Neuronal stem cell (in vitro differentiated cells): ENCODE data around the gene BRSK2.

Source experiments
- DNase-seq: peaks from one replicate; pipeline ENCODE4 v3.0.0-alpha.2; 2013; ENCODE audit warnings: low spot score
- H2AFZ ChIP-seq: one replicate; pipeline ENCODE4 v1.6.1; 2013; ENCODE audit warnings: mild to moderate bottlenecking, low read length, inconsistent platforms
- H2AK5ac ChIP-seq: 2 replicates; pipeline ENCODE4 v1.6.1; 2013; ENCODE audit warnings: low read depth, mild to moderate bottlenecking, inconsistent platforms, low read length, moderate library complexity, mixed read lengths
- H2BK120ac ChIP-seq: 2 replicates; pipeline ENCODE4 v1.6.1; 2013; ENCODE audit warnings: low read depth, mild to moderate bottlenecking, inconsistent platforms, low read length, moderate library complexity, mixed read lengths
- H2BK12ac ChIP-seq: one replicate; pipeline ENCODE4 v1.6.1; 2013; ENCODE audit warnings: low read length, inconsistent platforms
- H2BK15ac ChIP-seq: 2 replicates; pipeline ENCODE4 v1.6.1; 2013; ENCODE audit warnings: mild to moderate bottlenecking, low read length, inconsistent platforms, mixed read lengths
- H2BK5ac ChIP-seq: one replicate; pipeline ENCODE4 v1.6.1; 2013; ENCODE audit warnings: inconsistent platforms, mild to moderate bottlenecking, low read length, moderate library complexity
- H3K14ac ChIP-seq: one replicate; pipeline ENCODE4 v1.6.1; 2013; ENCODE audit warnings: low read length, inconsistent platforms
- H3K18ac ChIP-seq: 2 replicates; pipeline ENCODE4 v1.6.1; 2013; ENCODE audit warnings: low read length, inconsistent platforms
- H3K23ac ChIP-seq: 2 replicates; pipeline ENCODE4 v1.6.1; 2013; ENCODE audit warnings: low read depth, mild to moderate bottlenecking, mixed read lengths, low read length, inconsistent platforms; ENCODE audit not compliant: poor library complexity
- H3K27ac ChIP-seq: replicated peaks from 3 replicates; pipeline ENCODE4 v1.5.1; 2013; ENCODE audit warnings: low read length, inconsistent platforms
- H3K27me3 ChIP-seq, 3 experiments: 2 replicates each; pipeline ENCODE4 v1.6.1; 2013; ENCODE audit warnings: low read length in 3 of 3, mild to moderate bottlenecking in 2 of 3, inconsistent platforms in 1 of 3, low read depth in 1 of 3, mixed read lengths in 1 of 3, moderate library complexity in 1 of 3; ENCODE audit not compliant: control insufficient read depth in 3 of 3, insufficient read depth in 3 of 3
- H3K36me3 ChIP-seq, 2 donors: replicated peaks in 1 of 2; 2 replicates each; pipeline ENCODE4 v1.6.1; 2013; ENCODE audit warnings: low read length in 2 of 2; ENCODE audit not compliant: control insufficient read depth in 2 of 2, insufficient read depth in 2 of 2
- H3K4ac ChIP-seq: 2 replicates; pipeline ENCODE4 v1.6.1; 2013; ENCODE audit warnings: inconsistent platforms, mild to moderate bottlenecking, low read length, moderate library complexity
- H3K4me1 ChIP-seq, 2 donors: 1 replicate in 1 of 2; 2 replicates in 1 of 2; pipeline ENCODE4 v1.6.1; 2013; ENCODE audit warnings: low read length in 2 of 2, low read depth in 1 of 2; ENCODE audit not compliant: control insufficient read depth in 2 of 2, insufficient read depth in 1 of 2
- H3K4me2 ChIP-seq: one replicate; pipeline ENCODE4 v1.6.1; 2013; ENCODE audit warnings: mild to moderate bottlenecking, low read length, inconsistent platforms; ENCODE audit not compliant: insufficient read depth, poor library complexity, severe bottlenecking
- H3K4me3 ChIP-seq, 2 donors: 2 replicates each; pipeline ENCODE4 v1.5.1; 2013; ENCODE audit warnings: low read length in 2 of 2, mild to moderate bottlenecking in 2 of 2, inconsistent platforms in 1 of 2, moderate library complexity in 1 of 2
- H3K79me1 ChIP-seq: one replicate; pipeline ENCODE4 v1.6.1; 2013; ENCODE audit warnings: low read depth, mild to moderate bottlenecking, inconsistent platforms, low read length, moderate library complexity
- H3K9ac ChIP-seq: one replicate; pipeline ENCODE4 v1.6.1; 2013; ENCODE audit warnings: mild to moderate bottlenecking, low read depth, low read length, inconsistent platforms; ENCODE audit not compliant: poor library complexity
- H3K9me3 ChIP-seq, 2 donors: replicated peaks in 1 of 2; 2 replicates each; pipeline versions ENCODE3 to v1.6.1; 2013; ENCODE audit warnings: low read length in 2 of 2, mild to moderate bottlenecking in 2 of 2, inconsistent platforms in 1 of 2, low read depth in 1 of 2, mixed read lengths in 1 of 2, moderate library complexity in 1 of 2; ENCODE audit not compliant: control insufficient read depth in 2 of 2, insufficient read depth in 1 of 2
- H4K8ac ChIP-seq: one replicate; pipeline ENCODE4 v1.6.1; 2013; ENCODE audit warnings: low read depth, mild to moderate bottlenecking, inconsistent platforms, low read length, moderate library complexity
- H4K91ac ChIP-seq: one replicate; pipeline ENCODE4 v1.6.1; 2013; ENCODE audit warnings: low read length, low read depth, mild to moderate bottlenecking, inconsistent platforms; ENCODE audit not compliant: poor library complexity
- WGBS, 2 donors: extraction: QIAGEN DNeasy Blood & Tissue Kit; methylation state at CpG; one replicate each; pipeline ENCODE4 v1.1.7; 2013; ENCODE audit warnings: missing lambda C conversion rate in 2 of 2, mixed read lengths in 1 of 2; ENCODE audit not compliant: insufficient read length in 2 of 2, insufficient replicate concordance in 1 of 2; ENCODE audit errors: extremely low coverage in 2 of 2; 5-methylcytosine and 5-hydroxymethylcytosine counted together

The BRSK2 gene

GRCh38 chr11:1395773-1396374, 6.1 kb downstream of the BRSK2 start:
- no peak overlapping the region for H4K91ac ChIP-seq
- no peak overlapping the region for H2BK15ac ChIP-seq
- peaks cover 61% of the 10 kb centered on the region for H3K79me1 ChIP-seq
- no peak overlapping the region for H2AFZ ChIP-seq
- no CpG with 5 or more reads among the region's 19 CpGs for WGBS, 2 donors
- DNase-seq = no peak
- peak overlapping the region; percentile 38 for H3K18ac ChIP-seq
- H2BK12ac ChIP-seq = no peak overlapping the region
- H3K27ac ChIP-seq = no peak overlapping the region
- H3K4me2 ChIP-seq = no peak overlapping the region
- H3K27me3 ChIP-seq = peaks cover 0 to 3% (median 0%) of the 10 kb centered on the region in 3 experiments
- no peak overlapping the region for H2BK120ac ChIP-seq
- H3K36me3 ChIP-seq = peaks cover 0 to 12% of the 10 kb centered on the region in 2 donors
- H4K8ac ChIP-seq = no peak overlapping the region
- peaks cover 0 to 7% of the 10 kb centered on the region in 2 donors for H3K4me1 ChIP-seq
- H3K9me3 ChIP-seq = peaks cover 2% of the 10 kb centered on the region in 2 donors
- H2BK5ac ChIP-seq = no peak overlapping the region
- peak overlapping the region; percentile 65 for H3K23ac ChIP-seq
- H3K4ac ChIP-seq = no peak overlapping the region
- no peak overlapping the region for H3K4me3 ChIP-seq
- H3K14ac ChIP-seq = peak overlapping the region; percentile 21
- no peak overlapping the region for H2AK5ac ChIP-seq
- peak overlapping the region; percentile 44 for H3K9ac ChIP-seq

GRCh38 chr11:1396375-1396841, 6.7 kb downstream of the BRSK2 start:
- Histone ChIP-seq H2BK12ac (no peak overlapping the region), H2AFZ (no peak overlapping the region), H3K4me2 (no peak overlapping the region), H3K4me1 (peaks cover 1 to 6% of the 10 kb centered on the region in 2 donors), H4K91ac (no peak overlapping the region), H2BK15ac (no peak overlapping the region), H3K27me3 (peaks cover 0 to 1% (median 0%) of the 10 kb centered on the region in 3 experiments), H2AK5ac (no peak overlapping the region), H3K36me3 (peaks cover 0 to 12% of the 10 kb centered on the region in 2 donors), H2BK5ac (peak overlapping the region; percentile 13), H3K27ac (no peak overlapping the region), H3K14ac (peak overlapping the region; percentile 56), H2BK120ac (no peak overlapping the region), H3K9me3 (peaks cover 2% of the 10 kb centered on the region in 2 donors), H4K8ac (no peak overlapping the region), H3K79me1 (peaks cover 62% of the 10 kb centered on the region), H3K9ac (peak overlapping the region; percentile 77), H3K4me3 (no peak overlapping the region), H3K4ac (no peak overlapping the region), H3K23ac (peak overlapping the region; percentile 73), H3K18ac (no peak overlapping the region)
- WGBS, 2 donors = no CpG with 5 or more reads among the region's 20 CpGs
- DNase-seq = no peak

- no peak overlapping the region for H3K4ac ChIP-seq
- no peak overlapping the region for H2BK5ac ChIP-seq
- H3K23ac ChIP-seq = no peak overlapping the region
- peaks cover 0 to 8% of the 10 kb centered on the region in 2 donors for H3K36me3 ChIP-seq
- H3K4me2 ChIP-seq = no peak overlapping the region
- no peak overlapping the region for H4K91ac ChIP-seq
- peaks cover 2% of the 10 kb centered on the region in 2 donors for H3K9me3 ChIP-seq
- H4K8ac ChIP-seq = no peak overlapping the region
- H2BK120ac ChIP-seq = no peak overlapping the region
- no peak overlapping the region for H2AFZ ChIP-seq
- no peak overlapping the region for H3K27ac ChIP-seq
- no peaks in the 10 kb centered on the region for H3K27me3 ChIP-seq
- H3K9ac ChIP-seq = peak overlapping the region; percentile 44
- no peak for DNase-seq
- H2BK12ac ChIP-seq = no peak overlapping the region
- WGBS, 2 donors = no CpG with 5 or more reads among the region's 19 CpGs
- peaks cover 63% of the 10 kb centered on the region for H3K79me1 ChIP-seq
- H3K14ac ChIP-seq = no peak overlapping the region
- no peak overlapping the region for H2BK15ac ChIP-seq
- H2AK5ac ChIP-seq = no peak overlapping the region
- H3K18ac ChIP-seq = peak overlapping the region; percentile 57
- peaks cover 1 to 4% of the 10 kb centered on the region in 2 donors for H3K4me1 ChIP-seq
- no peak overlapping the region for H3K4me3 ChIP-seq
Measured at GRCh38 chr11:1397146-1397861, 7.6 kb downstream of the BRSK2 start.

GRCh38 chr11:1397862-1398527, 8.3 kb downstream of the BRSK2 start:
- no peak overlapping the region for H3K27ac ChIP-seq
- no peak overlapping the region for H3K4ac ChIP-seq
- no peak for DNase-seq
- no peak overlapping the region for H2AFZ ChIP-seq
- no peak overlapping the region for H2BK15ac ChIP-seq
- no peak overlapping the region for H2AK5ac ChIP-seq
- no peak overlapping the region for H3K9ac ChIP-seq
- H2BK120ac ChIP-seq = no peak overlapping the region
- peak overlapping the region; percentile 22 for H2BK12ac ChIP-seq
- H3K18ac ChIP-seq = no peak overlapping the region
- peaks cover 1% of the 10 kb centered on the region in 2 donors for H3K9me3 ChIP-seq
- H3K36me3 ChIP-seq = peaks cover 0 to 1% of the 10 kb centered on the region in 2 donors
- H3K4me2 ChIP-seq = no peak overlapping the region
- H2BK5ac ChIP-seq = no peak overlapping the region
- H3K4me3 ChIP-seq = no peak overlapping the region
- WGBS, 2 donors = no CpG with 5 or more reads among the region's 22 CpGs
- peak overlapping the region; percentile 55 for H3K23ac ChIP-seq
- H3K27me3 ChIP-seq = no peaks in the 10 kb centered on the region
- H3K79me1 ChIP-seq = peaks cover 63% of the 10 kb centered on the region
- no peak overlapping the region for H4K8ac ChIP-seq
- no peak overlapping the region for H3K14ac ChIP-seq
- no peak overlapping the region for H4K91ac ChIP-seq
- peaks cover 1 to 3% of the 10 kb centered on the region in 2 donors for H3K4me1 ChIP-seq
